GM12878 (cell line): Measurements from ENCODE around the gene DDX27. TPM values are rescaled to one million over a fixed set of nuclear protein-coding genes. Genes with fewer than 3 reads are reported as not detected.
A peak's percentile ranks its signal among the peaks of the same experiment; 100 is the strongest.
"Not testable (repeated sequence)": the region's sequence is repeated elsewhere in the genome, so short reads cannot be mapped to it uniquely, and the experiment has no call there.

ENCODE experiments used
- ATAC-seq: fragments of 200-7000 bp; cut with Tn5 transposase; 3 replicates; pipeline ENCODE4 v1.9.1; 2020; ENCODE audit warnings: mild to moderate bottlenecking, moderate library complexity
- BruUV-seq: library from RNA; stranded (reverse); fragments of 400-500 nt; replicated peaks from 2 replicates; lab custom pipeline; 2021; lab: Mats Ljungman, UMichigan
- CTCF ChIA-PET: fragments of 300-600 bp; sonication (Branson Sonifier 250); formaldehyde crosslinking; extraction: SDS; loops from one replicate; lab custom pipeline; 2021; ENCODE audit warnings: inconsistent platforms; lab: Yijun Ruan, JAX
- POLR2A ChIA-PET: fragments of 350-600 bp; formaldehyde crosslinking; extraction: SDS; loops from one replicate; lab custom pipeline; 2021; ENCODE audit warnings: inconsistent platforms; lab: Charles Lee
- RAD21 ChIA-PET: fragments of 300-600 bp; sonication (Branson Sonifier 250); formaldehyde crosslinking; loops from one replicate; lab custom pipeline; 2023; ENCODE audit warnings: antibody characterized with exemption; ENCODE audit not compliant: unreplicated experiment; lab: Charles Lee
- SMC1A ChIA-PET: fragments of 300-600 bp; sonication (Branson Sonifier 250); formaldehyde crosslinking; loops from one replicate; lab custom pipeline; 2023; ENCODE audit not compliant: unreplicated experiment, uncharacterized antibody; lab: Charles Lee
- DNase-seq: peaks from one replicate; pipeline ENCODE4 v3.0.0-alpha.2; 2011; ENCODE audit warnings: low read depth, low spot score
- FAIRE-seq: peaks from 3 replicates; lab custom pipeline; 2011; peaks lifted over from hg19 to GRCh38; lab: Jason Lieb, UNC
- H2AFZ ChIP-seq: 2 replicates; pipeline ENCODE4 v1.6.0; 2011; ENCODE audit warnings: low read depth, low read length, control low read depth; ENCODE audit not compliant: control insufficient read depth
- H3K27ac ChIP-seq: 2 replicates; pipeline ENCODE4 v1.5.1; 2011; ENCODE audit warnings: control low read depth; ENCODE audit not compliant: control insufficient read depth, insufficient read depth
- H3K27me3 ChIP-seq, 2 experiments: replicated peaks in 1 of 2; 2 replicates each; pipeline versions ENCODE4 v1.6.0 to v1.6.1; 2011; ENCODE audit warnings: low read length in 1 of 2; ENCODE audit not compliant: control insufficient read depth in 2 of 2, insufficient read depth in 2 of 2
- H3K36me3 ChIP-seq, 2 experiments: 2 replicates each; pipeline ENCODE4 v1.5.1; 2011; ENCODE audit warnings: low read length in 1 of 2; ENCODE audit not compliant: control insufficient read depth in 2 of 2, insufficient read depth in 2 of 2
- H3K4me1 ChIP-seq: 2 replicates; pipeline ENCODE4 v1.6.1; 2011; ENCODE audit warnings: mild to moderate bottlenecking, low read length, moderate library complexity, mixed read lengths; ENCODE audit not compliant: control insufficient read depth, insufficient read depth
- H3K4me2 ChIP-seq: 2 replicates; pipeline ENCODE4 v1.6.0; 2011; ENCODE audit warnings: control low read depth; ENCODE audit not compliant: control insufficient read depth, insufficient read depth
- H3K4me3 ChIP-seq: fragments of 200-600 bp; sonication (generic); 2 replicates; pipeline ENCODE4 v1.5.1; 2016
- H3K79me2 ChIP-seq: 2 replicates; pipeline ENCODE4 v1.6.0; 2011; ENCODE audit warnings: low read length; ENCODE audit not compliant: control insufficient read depth, insufficient read depth
- H3K9ac ChIP-seq: 2 replicates; pipeline ENCODE4 v1.8.0; 2011; ENCODE audit warnings: low read length, control low read depth, mixed read lengths; ENCODE audit not compliant: control insufficient read depth, insufficient read depth
- H3K9me3 ChIP-seq: replicated peaks from 3 replicates; pipeline ENCODE4 v1.5.1; 2011; ENCODE audit warnings: mild to moderate bottlenecking, low read length; ENCODE audit not compliant: control insufficient read depth, insufficient read depth
- H4K20me1 ChIP-seq: 2 replicates; pipeline ENCODE4 v1.6.0; 2011; ENCODE audit not compliant: control insufficient read depth, insufficient read depth
- BHLHE40 ChIP-seq, 2 experiments: fragments of 450-650 bp in 1 of 2; IDR thresholded peaks; 2 replicates each; pipeline ENCODE4 v1.6.1; 2011 to 2017; ENCODE audit warnings: low read depth in 2 of 2, borderline replicate concordance in 1 of 2, improper control_type of control experiment in 1 of 2, low read length in 1 of 2, mild to moderate bottlenecking in 1 of 2
- E2F8 ChIP-seq: fragments of 450-650 bp; IDR thresholded peaks from 2 replicates; pipeline ENCODE4 v1.6.1; 2018; ENCODE audit warnings: mild to moderate bottlenecking, low read depth, moderate library complexity; ENCODE audit not compliant: partially characterized antibody
- WGBS: methylation state at CpG from one replicate; pipeline ENCODE4 v1.1.6; 2016; ENCODE audit warnings: low lambda C conversion rate; ENCODE audit not compliant: insufficient replicate concordance, insufficient coverage; ENCODE audit errors: missing lambda C conversion rate; 5-methylcytosine and 5-hydroxymethylcytosine counted together
- in situ Hi-C: fragments of 300-500 bp; cut with MboI; formaldehyde crosslinking; loops from 9 replicates; pipeline ENCODE4 v1.14.3; 2018; ENCODE audit warnings: mixed read lengths
- intact Hi-C: fragments of 100-400 bp; cut with micrococcal nuclease; formaldehyde crosslinking; loops from one replicate; pipeline ENCODE4 v1.14.2; 2022; ENCODE audit not compliant: unreplicated experiment
- polyA plus RNA-seq, 11 experiments: library from polyadenylated mRNA; depleted of rRNA in 4 of 11; unstranded in 6 of 11; stranded (reverse) in 5 of 11; fragments of >200 nt; fragmentation: Nextera tagmentation in 4 of 11; fragmentation: Illumina TruSeq in 1 of 11; extraction: Ambion mirVana in 4 of 11; extraction: Trizol in 1 of 11; gene quantifications; 1 replicate in 1 of 11; 2 replicates in 10 of 11; pipeline versions ENCODE4 v1.2.1 to v1.2.3, GENCODE V29; 2011 to 2016; ENCODE audit warnings: inconsistent platforms in 2 of 11, missing spikeins in 2 of 11, low read depth in 1 of 11
- total RNA-seq, 4 experiments: library from RNA; depleted of rRNA in 3 of 4; stranded (reverse); fragments of >200 nt in 3 of 4; fragmentation: Illumina TruSeq in 1 of 4; extraction: Trizol in 1 of 4; gene quantifications; 2 replicates each; pipeline versions ENCODE4 v1.2.1 to v1.2.3, GENCODE V29; 2013 to 2021

The DDX27 gene
- total and polyA plus RNA-seq, 10 of the 15 experiments (the other 5 are each of a cell fraction or from before 2014, with no cell fraction given) = 19.8 to 78.8 (median 54.9) TPM

GRCh38 chr20:49183444-49183843 is 35.8 kb upstream of the DDX27 start (continued):
- no peak for TF ChIP-seq E2F8

GRCh38 chr20:49184084-49184501 is 35.1 kb upstream of the DDX27 start:
- RAD21 ChIA-PET = interaction anchor here (1.0 to 10.7 kb wide), 4 partner anchors 11 to 35 kb away, joined by 3 to 197 read pairs (median 4); partner anchors contain the start of gene DDX27
- H3K36me3 ChIP-seq, FAIRE-seq, ATAC-seq, BruUV-seq, H3K27ac ChIP-seq, DNase-seq, H3K9me3 ChIP-seq, H4K20me1 ChIP-seq, H3K27me3 ChIP-seq, H2AFZ ChIP-seq, in situ Hi-C loops: not testable (repeated sequence)
- Histone ChIP-seq H3K4me1 (peaks cover 16% of the 10 kb centered on the region; the same call in 1 of the 2 replicates), H3K9ac (peak overlapping the region; percentile 38; the same call in 1 of the 2 replicates), H3K4me2 (peak overlapping the region; percentile 53), H3K79me2 (peaks cover 87% of the 10 kb centered on the region), H3K4me3 (0 out of 2 replicates have a peak overlapping the region, but pooled peaks have one; percentile 42)
- 81% methylated on average over 5 of the region's 5 CpGs for WGBS
- SMC1A ChIA-PET = interaction anchor here (0.8 to 13.5 kb wide), 6 partner anchors 8 to 88 kb away, joined by 3 to 271 read pairs (median 12); no protein-coding TSS in a partner anchor
- CTCF ChIA-PET = interaction anchor here (0.9 to 10.1 kb wide), 5 partner anchors 9 to 51 kb away, joined by 3 to 113 read pairs (median 10); partner anchors contain the start of gene DDX27
- POLR2A ChIA-PET = interaction anchor here (0.6 to 14.2 kb wide), 5 partner anchors 18 to 92 kb away, joined by 4 to 214 read pairs (median 6); no protein-coding TSS in a partner anchor
- intact Hi-C loops = loop anchor here (5.0 kb wide), 1 partner anchor 93 kb away; the partner anchor contains the start of gene ZNFX1
- TF ChIP-seq BHLHE40 (IDR thresholded peaks at IDR 0.05; ENCODE audit: borderline replicate concordance in 1 of 2, low read depth in 2 of 2, low read length in 1 of 2) = peak; percentile 55 to 77; a peak in 3 of 4 replicates
